Stimulated activated CD8-positive, alpha-beta memory T cell treated with anti-CD3 and anti-CD28 coated beads, Interleukin-12 subunit alpha, Interleukin-12 subunit beta, amount 100 ng/mL, for 24 hours (primary cell): ENCODE results near the gene CMA1.

Source experiments
- DNase-seq: peaks from one replicate; pipeline ENCODE4 v3.0.0-alpha.2; 2020; ENCODE audit errors: extremely low read depth

Gene CMA1

GRCh38 chr14:24465805-24466204 is 42.3 kb downstream of the CMA1 start:
- no peak for DNase-seq

- no peak for DNase-seq
These were observed 42.7 kb downstream of the CMA1 start for GRCh38 chr14:24465368-24465767.

DNA sequence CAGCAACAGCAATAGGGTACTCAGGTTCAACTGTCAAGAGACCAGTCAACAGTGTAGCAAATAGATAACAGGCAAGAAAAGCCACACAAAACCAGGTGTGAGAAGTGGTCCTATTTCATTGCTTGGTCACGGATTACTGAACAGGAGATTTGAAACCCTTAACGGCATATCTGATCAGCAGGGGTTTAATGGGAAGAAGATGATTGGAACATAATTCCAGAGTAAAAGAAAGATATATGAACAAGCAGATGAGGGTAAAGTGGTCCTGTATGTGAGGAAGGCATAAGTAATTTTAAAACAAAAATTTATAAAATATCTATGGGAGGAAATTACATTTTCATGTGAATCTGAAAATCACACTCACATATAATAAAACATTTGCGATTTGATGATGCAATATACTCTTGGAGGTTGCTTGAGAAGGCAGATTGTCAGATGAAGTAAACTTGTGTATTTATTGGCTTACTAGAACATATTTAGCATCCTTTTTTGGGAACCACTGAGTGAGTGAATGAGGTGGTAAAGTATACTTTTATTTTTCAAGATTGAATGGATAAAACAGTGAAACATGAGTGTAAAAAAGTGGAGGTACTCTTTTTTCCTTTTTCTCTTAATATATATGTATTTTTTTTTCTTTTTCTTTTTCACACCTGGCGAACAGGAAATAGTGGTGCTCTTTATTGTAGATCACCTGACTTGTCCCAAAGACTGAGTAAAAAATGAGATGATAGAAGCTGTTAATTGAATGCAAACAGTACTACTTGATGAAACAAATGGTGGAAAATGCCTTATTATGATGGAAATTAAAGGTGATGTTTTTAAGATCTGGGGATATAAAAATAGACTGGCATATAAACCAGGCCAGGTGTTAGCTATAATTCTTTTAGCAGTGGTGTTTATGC is 43.9 kb downstream of the CMA1 start:
- no peak for DNase-seq

DNA sequence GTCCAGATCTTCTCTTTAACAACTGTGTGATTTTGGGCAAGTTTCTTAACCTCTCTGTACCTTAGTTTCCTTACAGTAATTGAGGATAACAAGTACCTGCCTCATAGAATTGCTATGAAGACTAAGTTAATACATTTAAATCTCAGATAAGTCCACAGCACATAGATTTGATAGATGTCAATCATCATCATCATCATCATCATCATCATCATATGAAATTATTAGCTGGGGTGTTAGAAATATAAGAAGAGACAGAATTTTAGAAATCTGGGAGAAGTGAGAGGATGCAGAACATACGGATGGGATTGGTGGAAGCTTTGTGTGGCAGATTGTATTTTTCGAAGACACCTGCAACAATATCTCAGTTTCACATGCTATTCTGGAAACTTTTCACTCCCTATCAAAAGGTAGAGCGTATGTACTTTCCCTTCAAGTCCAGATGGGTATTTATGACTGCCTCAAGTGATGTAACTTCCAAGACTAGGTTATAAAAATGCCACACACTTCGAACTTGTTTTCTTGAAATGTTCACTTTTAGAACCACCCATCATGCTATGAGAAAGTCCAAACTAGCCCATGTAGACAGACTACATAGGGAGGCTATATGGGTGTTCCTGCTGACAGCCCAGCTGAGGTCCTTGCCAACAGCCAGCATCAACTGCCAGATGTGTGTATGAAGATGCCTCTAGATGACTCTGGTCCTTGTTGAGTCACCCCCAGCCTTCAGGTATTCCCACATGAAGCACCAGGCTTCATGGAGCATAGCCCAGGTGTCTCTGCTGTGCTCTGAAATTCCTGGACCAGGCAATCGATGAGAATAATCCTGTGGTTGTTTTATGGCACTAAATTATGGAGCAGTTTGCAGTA is 44.8 kb downstream of the CMA1 start:
- no peak for DNase-seq

GRCh38 chr14:24461336-24461735 is 46.7 kb downstream of the CMA1 start:
- no peak for DNase-seq

DNA sequence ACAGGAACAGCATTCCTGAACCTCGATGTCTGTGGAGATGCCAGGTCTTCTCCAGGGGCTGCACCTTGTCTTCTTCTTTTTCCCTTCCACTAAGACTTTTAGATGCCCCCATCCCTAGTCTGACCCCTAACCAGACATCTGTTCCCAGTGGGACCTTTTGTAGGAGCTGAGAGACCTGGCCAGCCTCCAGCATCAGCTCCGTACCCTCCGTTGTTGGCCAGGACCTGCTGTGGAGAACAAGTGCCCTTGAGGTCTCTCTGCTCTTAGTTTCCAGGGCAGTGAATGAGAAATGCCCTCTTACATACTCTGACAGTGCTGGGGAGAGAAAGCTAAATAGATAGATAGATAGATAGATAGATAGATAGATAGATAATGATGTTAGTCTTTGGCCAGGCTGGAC is 48.7 kb downstream of the CMA1 start:
- no peak for DNase-seq

DNA sequence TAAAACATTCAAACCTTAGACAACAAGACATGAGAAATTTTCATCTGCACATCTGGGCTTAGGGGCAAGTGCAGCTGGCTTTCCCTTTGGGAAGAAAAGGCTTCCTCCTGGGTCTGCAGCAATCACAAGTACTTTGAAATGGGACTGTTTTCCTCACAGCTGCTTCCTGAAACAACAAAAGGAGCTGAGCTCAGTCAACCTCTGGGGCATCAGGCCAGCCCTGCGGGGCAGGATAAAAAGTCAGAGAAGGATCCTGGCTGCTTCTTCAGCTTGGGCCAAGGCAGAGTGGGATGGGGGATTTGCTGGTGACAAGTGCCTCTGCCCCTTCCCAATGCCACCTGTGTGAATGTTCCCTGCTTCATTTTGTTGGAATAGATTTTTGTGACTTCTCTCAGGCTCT is 49.3 kb downstream of the CMA1 start:
- DNase-seq, result no peak

DNA sequence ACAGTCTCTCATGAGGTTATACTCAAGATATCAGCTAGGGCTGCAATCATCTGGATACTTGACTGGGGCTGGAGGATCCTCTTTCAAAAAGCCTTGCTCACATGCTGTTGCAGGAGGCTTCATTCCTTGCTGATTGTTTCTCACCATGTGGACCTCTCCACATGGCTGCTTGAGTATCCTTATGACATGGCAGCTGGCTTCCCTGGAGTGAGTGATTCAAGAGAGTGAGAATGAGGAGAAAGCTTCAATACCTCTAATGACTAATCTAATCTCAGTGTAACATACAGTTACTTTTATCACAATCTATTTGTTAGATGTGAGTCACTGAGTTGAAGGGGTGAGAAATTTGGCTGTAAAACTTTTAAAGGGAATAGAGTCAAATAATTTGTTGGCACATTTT is 51.1 kb downstream of the CMA1 start:
- DNase-seq, result no peak
